ENCODE data around the gene MAP3K4.
A peak's percentile ranks its signal among the peaks of the same experiment; 100 is the strongest.

The MAP3K4 gene, protein sequence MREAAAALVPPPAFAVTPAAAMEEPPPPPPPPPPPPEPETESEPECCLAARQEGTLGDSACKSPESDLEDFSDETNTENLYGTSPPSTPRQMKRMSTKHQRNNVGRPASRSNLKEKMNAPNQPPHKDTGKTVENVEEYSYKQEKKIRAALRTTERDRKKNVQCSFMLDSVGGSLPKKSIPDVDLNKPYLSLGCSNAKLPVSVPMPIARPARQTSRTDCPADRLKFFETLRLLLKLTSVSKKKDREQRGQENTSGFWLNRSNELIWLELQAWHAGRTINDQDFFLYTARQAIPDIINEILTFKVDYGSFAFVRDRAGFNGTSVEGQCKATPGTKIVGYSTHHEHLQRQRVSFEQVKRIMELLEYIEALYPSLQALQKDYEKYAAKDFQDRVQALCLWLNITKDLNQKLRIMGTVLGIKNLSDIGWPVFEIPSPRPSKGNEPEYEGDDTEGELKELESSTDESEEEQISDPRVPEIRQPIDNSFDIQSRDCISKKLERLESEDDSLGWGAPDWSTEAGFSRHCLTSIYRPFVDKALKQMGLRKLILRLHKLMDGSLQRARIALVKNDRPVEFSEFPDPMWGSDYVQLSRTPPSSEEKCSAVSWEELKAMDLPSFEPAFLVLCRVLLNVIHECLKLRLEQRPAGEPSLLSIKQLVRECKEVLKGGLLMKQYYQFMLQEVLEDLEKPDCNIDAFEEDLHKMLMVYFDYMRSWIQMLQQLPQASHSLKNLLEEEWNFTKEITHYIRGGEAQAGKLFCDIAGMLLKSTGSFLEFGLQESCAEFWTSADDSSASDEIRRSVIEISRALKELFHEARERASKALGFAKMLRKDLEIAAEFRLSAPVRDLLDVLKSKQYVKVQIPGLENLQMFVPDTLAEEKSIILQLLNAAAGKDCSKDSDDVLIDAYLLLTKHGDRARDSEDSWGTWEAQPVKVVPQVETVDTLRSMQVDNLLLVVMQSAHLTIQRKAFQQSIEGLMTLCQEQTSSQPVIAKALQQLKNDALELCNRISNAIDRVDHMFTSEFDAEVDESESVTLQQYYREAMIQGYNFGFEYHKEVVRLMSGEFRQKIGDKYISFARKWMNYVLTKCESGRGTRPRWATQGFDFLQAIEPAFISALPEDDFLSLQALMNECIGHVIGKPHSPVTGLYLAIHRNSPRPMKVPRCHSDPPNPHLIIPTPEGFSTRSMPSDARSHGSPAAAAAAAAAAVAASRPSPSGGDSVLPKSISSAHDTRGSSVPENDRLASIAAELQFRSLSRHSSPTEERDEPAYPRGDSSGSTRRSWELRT (N-terminal part only)

GRCh38 chr6:160991406-160992060 is at the start of gene MAP3K4:
Gene MAP3K4, plus strand, starts transcription at chr6:160991769. Its CDS starts 163 bp downstream, at chr6:160991932.
- H3K4me3 ChIP-seq (ENCODE audit: low read depth in 1 of 5, low read length in 5 of 5), result peak within 1 kb of the TSS; percentile 74 to 96 (median 93)
- peak within 1 kb of the TSS; percentile 63 to 87 (median 84) for H3K9ac ChIP-seq (ENCODE audit: low read length in 5 of 5)
- H3K27ac ChIP-seq (ENCODE audit: low read depth, low read length), result peak within 1 kb of the TSS; percentile 86
- H3K9me3 ChIP-seq (ENCODE audit: control insufficient read depth in 5 of 5, low read length in 5 of 5), result no peaks in the 10 kb centered on the region
- no peaks in the 10 kb centered on the region for H3K27me3 ChIP-seq (ENCODE audit: control insufficient read depth in 5 of 5, insufficient read depth in 4 of 5, low read length in 5 of 5)
- peaks cover 2 to 23% (median 17%) of the 10 kb centered on the region in 5 donors for H3K4me1 ChIP-seq (ENCODE audit: control insufficient read depth in 5 of 5, insufficient read depth in 5 of 5, low read length in 5 of 5)
- no peaks in the 10 kb centered on the region for H3K36me3 ChIP-seq (ENCODE audit: control insufficient read depth in 5 of 5, insufficient read depth in 5 of 5, low read length in 5 of 5)

DNA sequence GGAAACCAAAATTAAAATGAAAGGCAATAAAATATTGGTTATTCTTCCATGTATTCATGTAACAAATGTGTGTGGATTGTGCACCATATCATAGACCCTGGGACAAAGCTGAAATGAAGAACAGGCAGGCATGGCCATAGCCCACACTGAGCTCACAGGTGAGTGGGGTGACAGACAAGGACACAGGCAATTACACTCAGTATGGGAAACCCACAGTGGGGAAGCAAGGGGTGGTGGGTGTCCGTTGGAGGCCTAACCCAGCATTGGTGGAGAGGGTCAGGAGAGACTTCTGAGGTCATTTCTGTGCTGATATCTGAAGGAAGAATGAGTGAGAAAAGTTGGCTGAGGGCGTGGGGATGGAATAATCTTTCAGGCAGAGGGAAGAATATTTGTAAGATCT is 47.6 kb upstream of the MAP3K4 start:
- H3K27ac ChIP-seq (ENCODE audit: low read depth, low read length), result no peak overlapping the region
- no peaks in the 10 kb centered on the region for H3K36me3 ChIP-seq (ENCODE audit: control insufficient read depth in 5 of 5, insufficient read depth in 5 of 5, low read length in 5 of 5)
- no peak overlapping the region for H3K4me3 ChIP-seq (ENCODE audit: low read depth in 1 of 5, low read length in 5 of 5)
- H3K4me1 ChIP-seq (ENCODE audit: control insufficient read depth in 5 of 5, insufficient read depth in 5 of 5, low read length in 5 of 5), result no peaks in the 10 kb centered on the region
- H3K9ac ChIP-seq (ENCODE audit: low read length in 5 of 5), result no peak overlapping the region
- H3K27me3 ChIP-seq (ENCODE audit: control insufficient read depth in 5 of 5, insufficient read depth in 4 of 5, low read length in 5 of 5), result peaks cover 4 to 9% (median 7%) of the 10 kb centered on the region in 5 donors
- no peaks in the 10 kb centered on the region for H3K9me3 ChIP-seq (ENCODE audit: control insufficient read depth in 5 of 5, low read length in 5 of 5)

GRCh38 chr6:160945516-160946177 is 45.9 kb upstream of the MAP3K4 start:
- no peak overlapping the region for H3K4me3 ChIP-seq (ENCODE audit: low read depth in 1 of 5, low read length in 5 of 5)
- no peaks in the 10 kb centered on the region for H3K36me3 ChIP-seq (ENCODE audit: control insufficient read depth in 5 of 5, insufficient read depth in 5 of 5, low read length in 5 of 5)
- H3K9ac ChIP-seq (ENCODE audit: low read length in 5 of 5), result no peak overlapping the region
- peaks cover 0 to 5% (median 4%) of the 10 kb centered on the region in 5 donors for H3K27me3 ChIP-seq (ENCODE audit: control insufficient read depth in 5 of 5, insufficient read depth in 4 of 5, low read length in 5 of 5)
- H3K4me1 ChIP-seq (ENCODE audit: control insufficient read depth in 5 of 5, insufficient read depth in 5 of 5, low read length in 5 of 5), result no peaks in the 10 kb centered on the region
- no peaks in the 10 kb centered on the region for H3K9me3 ChIP-seq (ENCODE audit: control insufficient read depth in 5 of 5, low read length in 5 of 5)
- no peak overlapping the region for H3K27ac ChIP-seq (ENCODE audit: low read depth, low read length)

- Histone ChIP-seq H3K36me3 (ENCODE audit: control insufficient read depth in 5 of 5, insufficient read depth in 5 of 5, low read length in 5 of 5) (no peaks in the 10 kb centered on the region), H3K9me3 (ENCODE audit: control insufficient read depth in 5 of 5, low read length in 5 of 5) (no peaks in the 10 kb centered on the region), H3K9ac (ENCODE audit: low read length in 5 of 5) (no peak overlapping the region), H3K27ac (ENCODE audit: low read depth, low read length) (no peak overlapping the region), H3K4me1 (ENCODE audit: control insufficient read depth in 5 of 5, insufficient read depth in 5 of 5, low read length in 5 of 5) (no peaks in the 10 kb centered on the region), H3K4me3 (ENCODE audit: low read depth in 1 of 5, low read length in 5 of 5) (no peak overlapping the region), H3K27me3 (ENCODE audit: control insufficient read depth in 5 of 5, insufficient read depth in 4 of 5, low read length in 5 of 5) (peaks cover 0 to 4% (median 3%) of the 10 kb centered on the region in 5 donors)
Measured at GRCh38 chr6:160949531-160949930, 42.0 kb upstream of the MAP3K4 start.

- Histone ChIP-seq H3K9ac (ENCODE audit: low read length in 5 of 5) (no peak overlapping the region), H3K36me3 (ENCODE audit: control insufficient read depth in 5 of 5, insufficient read depth in 5 of 5, low read length in 5 of 5) (no peaks in the 10 kb centered on the region), H3K27ac (ENCODE audit: low read depth, low read length) (no peak overlapping the region), H3K4me3 (ENCODE audit: low read depth in 1 of 5, low read length in 5 of 5) (no peak overlapping the region), H3K4me1 (ENCODE audit: control insufficient read depth in 5 of 5, insufficient read depth in 5 of 5, low read length in 5 of 5) (no peaks in the 10 kb centered on the region), H3K9me3 (ENCODE audit: control insufficient read depth in 5 of 5, low read length in 5 of 5) (no peaks in the 10 kb centered on the region), H3K27me3 (ENCODE audit: control insufficient read depth in 5 of 5, insufficient read depth in 4 of 5, low read length in 5 of 5) (peaks cover 0 to under 1% (median 0%) of the 10 kb centered on the region in 5 donors)
Measured at GRCh38 chr6:160950507-160950906, 41.1 kb upstream of the MAP3K4 start.

GRCh38 chr6:160951187-160952030 is 40.2 kb upstream of the MAP3K4 start:
- Histone ChIP-seq H3K27me3 (ENCODE audit: control insufficient read depth in 5 of 5, insufficient read depth in 4 of 5, low read length in 5 of 5) (no peaks in the 10 kb centered on the region), H3K9ac (ENCODE audit: low read length in 5 of 5) (no peak overlapping the region), H3K36me3 (ENCODE audit: control insufficient read depth in 5 of 5, insufficient read depth in 5 of 5, low read length in 5 of 5) (no peaks in the 10 kb centered on the region), H3K9me3 (ENCODE audit: control insufficient read depth in 5 of 5, low read length in 5 of 5) (no peaks in the 10 kb centered on the region), H3K4me3 (ENCODE audit: low read depth in 1 of 5, low read length in 5 of 5) (no peak overlapping the region), H3K4me1 (ENCODE audit: control insufficient read depth in 5 of 5, insufficient read depth in 5 of 5, low read length in 5 of 5) (no peaks in the 10 kb centered on the region), H3K27ac (ENCODE audit: low read depth, low read length) (no peak overlapping the region)

- no peaks in the 10 kb centered on the region for H3K4me1 ChIP-seq (ENCODE audit: control insufficient read depth in 5 of 5, insufficient read depth in 5 of 5, low read length in 5 of 5)
- no peak overlapping the region for H3K4me3 ChIP-seq (ENCODE audit: low read depth in 1 of 5, low read length in 5 of 5)
- no peak overlapping the region for H3K9ac ChIP-seq (ENCODE audit: low read length in 5 of 5)
- H3K9me3 ChIP-seq (ENCODE audit: control insufficient read depth in 5 of 5, low read length in 5 of 5), result no peaks in the 10 kb centered on the region
- no peaks in the 10 kb centered on the region for H3K36me3 ChIP-seq (ENCODE audit: control insufficient read depth in 5 of 5, insufficient read depth in 5 of 5, low read length in 5 of 5)
- H3K27me3 ChIP-seq (ENCODE audit: control insufficient read depth in 5 of 5, insufficient read depth in 4 of 5, low read length in 5 of 5), result no peaks in the 10 kb centered on the region
- H3K27ac ChIP-seq (ENCODE audit: low read depth, low read length), result no peak overlapping the region
Measured at GRCh38 chr6:160952633-160953281, 38.8 kb upstream of the MAP3K4 start.

GRCh38 chr6:160955508-160956295 is 35.9 kb upstream of the MAP3K4 start:
- H3K9ac ChIP-seq (ENCODE audit: low read length in 5 of 5), result no peak overlapping the region
- H3K27me3 ChIP-seq (ENCODE audit: control insufficient read depth in 5 of 5, insufficient read depth in 4 of 5, low read length in 5 of 5), result no peaks in the 10 kb centered on the region
- no peaks in the 10 kb centered on the region for H3K4me1 ChIP-seq (ENCODE audit: control insufficient read depth in 5 of 5, insufficient read depth in 5 of 5, low read length in 5 of 5)
- no peaks in the 10 kb centered on the region for H3K36me3 ChIP-seq (ENCODE audit: control insufficient read depth in 5 of 5, insufficient read depth in 5 of 5, low read length in 5 of 5)
- no peak overlapping the region for H3K4me3 ChIP-seq (ENCODE audit: low read depth in 1 of 5, low read length in 5 of 5)
- H3K9me3 ChIP-seq (ENCODE audit: control insufficient read depth in 5 of 5, low read length in 5 of 5), result no peaks in the 10 kb centered on the region
- H3K27ac ChIP-seq (ENCODE audit: low read depth, low read length), result no peak overlapping the region
